ENCODE measurements around the gene XRCC4. TPM values are rescaled to one million over a fixed set of nuclear protein-coding genes. Genes with fewer than 3 reads are reported as not detected.
"Not testable (repeated sequence)": the region's sequence is repeated elsewhere in the genome, so short reads cannot be mapped to it uniquely, and the experiment has no call there.

XRCC4 gene
- total RNA-seq, 1 donor = 5.0 TPM

DNA sequence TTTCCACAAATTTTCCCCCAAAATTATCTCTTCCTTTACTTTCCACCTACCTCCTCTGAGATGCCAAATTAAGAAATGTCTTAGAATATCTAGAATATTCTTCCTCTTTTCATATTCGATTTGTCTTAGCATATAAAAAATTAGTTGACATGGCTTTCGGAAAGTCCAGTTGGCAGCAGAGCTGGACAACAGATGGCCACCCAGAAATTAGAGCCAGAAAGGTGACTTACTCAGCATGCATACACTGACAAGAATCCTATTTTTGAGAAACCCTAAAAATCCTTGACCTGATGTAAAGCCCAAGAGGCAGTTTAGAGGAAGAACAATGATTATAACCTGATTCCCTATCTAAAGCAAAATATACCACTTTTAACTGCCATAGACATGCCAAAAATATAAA is 22.2 kb upstream of the XRCC4 start:
- no peaks in the 10 kb centered on the region for H3K27me3 ChIP-seq (ENCODE audit: insufficient read depth, low read length)
- H3K4me3 ChIP-seq (ENCODE audit: low read length) = no peak overlapping the region
- no peaks in the 10 kb centered on the region for H3K4me1 ChIP-seq (ENCODE audit: insufficient read depth, low read length)
- no peaks in the 10 kb centered on the region for H3K9me3 ChIP-seq (ENCODE audit: low read depth, low read length)

DNA sequence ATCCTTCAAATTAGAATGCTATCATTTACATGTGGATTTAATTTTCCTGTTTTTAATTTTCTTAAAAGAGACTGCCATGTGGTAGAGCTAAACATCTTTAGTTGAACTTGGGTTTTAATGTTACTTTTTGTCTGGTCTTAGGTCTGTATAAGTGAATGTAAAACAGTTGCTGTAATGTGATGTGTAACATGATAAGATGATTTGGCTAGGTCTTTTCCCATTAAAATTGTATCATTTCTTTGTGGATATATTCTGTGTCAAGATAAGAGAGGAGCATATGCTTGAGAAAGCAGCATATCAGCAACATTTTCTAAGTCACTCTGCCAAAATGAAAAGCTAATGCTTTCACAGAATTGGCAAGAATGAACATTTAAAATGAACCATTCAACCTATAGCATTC is 18.6 kb upstream of the XRCC4 start:
- H3K4me1 ChIP-seq (ENCODE audit: insufficient read depth, low read length) = no peaks in the 10 kb centered on the region
- no peak overlapping the region for H3K4me3 ChIP-seq (ENCODE audit: low read length)
- no peaks in the 10 kb centered on the region for H3K9me3 ChIP-seq (ENCODE audit: low read depth, low read length)
- H3K27me3 ChIP-seq (ENCODE audit: insufficient read depth, low read length) = no peaks in the 10 kb centered on the region

- Histone ChIP-seq H3K9me3 (ENCODE audit: low read depth, low read length) (no peaks in the 10 kb centered on the region), H3K4me3 (ENCODE audit: low read length) (no peak overlapping the region), H3K27me3 (ENCODE audit: insufficient read depth, low read length) (no peaks in the 10 kb centered on the region), H3K4me1 (ENCODE audit: insufficient read depth, low read length) (no peaks in the 10 kb centered on the region)
Observed at GRCh38 chr5:83059341-83059740, 18.0 kb upstream of the XRCC4 start.

- no peak overlapping the region for H3K4me3 ChIP-seq (ENCODE audit: low read length)
- no peaks in the 10 kb centered on the region for H3K27me3 ChIP-seq (ENCODE audit: insufficient read depth, low read length)
- H3K9me3 ChIP-seq (ENCODE audit: low read depth, low read length) = no peaks in the 10 kb centered on the region
- H3K4me1 ChIP-seq (ENCODE audit: insufficient read depth, low read length) = peaks cover 4% of the 10 kb centered on the region
Observed at GRCh38 chr5:83066548-83067110, 10.7 kb upstream of the XRCC4 start.

DNA sequence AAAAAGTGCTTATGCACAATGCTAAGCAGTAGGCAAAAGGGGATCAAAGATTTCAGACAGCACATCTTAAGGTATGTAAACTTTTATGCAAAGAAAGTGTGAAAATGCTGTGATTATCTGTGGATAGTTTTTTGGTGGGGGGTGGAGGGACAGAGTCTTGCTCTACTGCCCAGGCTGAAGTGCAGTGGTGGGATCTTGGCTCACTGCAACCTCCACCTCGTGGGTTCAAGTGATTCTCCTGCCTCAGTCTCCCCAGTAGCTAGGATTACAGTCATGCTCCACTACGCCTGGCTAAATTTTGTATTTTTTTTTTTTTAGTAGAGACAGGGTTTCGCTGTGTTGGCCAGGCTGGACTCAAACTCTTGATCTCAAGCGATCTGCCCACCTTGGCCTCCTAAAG is 10.0 kb upstream of the XRCC4 start:
- H3K9me3 ChIP-seq (ENCODE audit: low read depth, low read length); H3K4me1 ChIP-seq (ENCODE audit: insufficient read depth, low read length); H3K4me3 ChIP-seq (ENCODE audit: low read length); H3K27me3 ChIP-seq (ENCODE audit: insufficient read depth, low read length): not testable (repeated sequence)

DNA sequence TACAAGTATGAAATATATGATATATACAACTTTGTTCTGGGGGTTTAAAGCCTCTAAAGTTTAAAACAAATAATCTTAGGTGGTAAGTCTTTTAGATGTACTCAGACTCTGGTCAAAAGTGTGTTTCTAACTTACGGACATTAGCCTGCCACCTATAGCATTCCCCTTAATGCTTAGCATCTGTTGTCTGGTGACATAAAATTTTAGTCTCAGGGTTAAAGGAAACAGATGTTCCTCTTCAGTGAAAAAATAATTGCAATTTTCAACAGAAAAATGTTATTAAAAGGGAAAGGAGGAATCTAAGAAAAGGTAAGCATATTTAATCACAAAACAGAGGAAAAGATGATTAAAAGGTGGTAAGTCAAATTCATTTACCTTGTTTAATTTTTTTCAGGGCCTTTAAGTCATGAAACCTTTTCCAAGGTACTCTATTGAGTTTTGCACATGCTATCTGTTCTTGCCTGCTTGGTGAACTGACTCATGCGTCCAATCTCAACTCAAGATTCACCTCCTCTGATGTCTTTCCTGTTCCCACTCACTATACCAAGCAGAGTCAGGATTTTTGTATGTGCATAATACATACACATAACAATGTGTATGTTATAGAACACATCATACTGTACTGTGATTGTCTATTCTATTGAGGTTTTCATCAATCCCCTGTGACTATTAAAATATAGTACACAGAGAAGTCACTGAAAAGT is 8.1 kb upstream of the XRCC4 start:
- Histone ChIP-seq H3K9me3 (ENCODE audit: low read depth, low read length) (no peaks in the 10 kb centered on the region), H3K4me1 (ENCODE audit: insufficient read depth, low read length) (peaks cover 15% of the 10 kb centered on the region), H3K4me3 (ENCODE audit: low read length) (no peak overlapping the region), H3K27me3 (ENCODE audit: insufficient read depth, low read length) (no peaks in the 10 kb centered on the region)

GRCh38 chr5:83071286-83072051 is 5.9 kb upstream of the XRCC4 start:
- Histone ChIP-seq H3K4me1 (ENCODE audit: insufficient read depth, low read length) (peaks cover 35% of the 10 kb centered on the region), H3K9me3 (ENCODE audit: low read depth, low read length) (no peaks in the 10 kb centered on the region), H3K27me3 (ENCODE audit: insufficient read depth, low read length) (no peaks in the 10 kb centered on the region), H3K4me3 (ENCODE audit: low read length) (no peak overlapping the region)

DNA sequence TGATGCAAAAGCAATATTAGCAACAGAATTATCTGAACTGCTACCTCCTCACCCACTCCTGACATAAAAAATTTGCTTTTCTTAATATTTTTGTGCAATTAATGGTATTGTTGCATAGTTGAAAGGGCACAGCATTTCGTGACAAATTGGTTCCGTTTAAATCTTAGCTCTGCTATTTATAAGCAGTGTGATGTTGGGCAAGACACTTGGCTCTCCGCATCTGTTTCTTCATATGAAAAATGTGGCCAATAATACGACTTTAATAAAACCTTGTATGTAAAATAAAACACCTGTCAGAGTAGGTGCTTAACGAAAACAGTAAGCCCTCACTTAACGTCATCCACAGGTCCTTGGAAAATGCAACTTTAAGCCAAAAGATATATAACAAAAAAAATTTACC is 4.4 kb upstream of the XRCC4 start:
- peaks cover 40% of the 10 kb centered on the region for H3K4me1 ChIP-seq (ENCODE audit: insufficient read depth, low read length)
- no peaks in the 10 kb centered on the region for H3K27me3 ChIP-seq (ENCODE audit: insufficient read depth, low read length)
- no peak overlapping the region for H3K4me3 ChIP-seq (ENCODE audit: low read length)
- no peaks in the 10 kb centered on the region for H3K9me3 ChIP-seq (ENCODE audit: low read depth, low read length)

DNA sequence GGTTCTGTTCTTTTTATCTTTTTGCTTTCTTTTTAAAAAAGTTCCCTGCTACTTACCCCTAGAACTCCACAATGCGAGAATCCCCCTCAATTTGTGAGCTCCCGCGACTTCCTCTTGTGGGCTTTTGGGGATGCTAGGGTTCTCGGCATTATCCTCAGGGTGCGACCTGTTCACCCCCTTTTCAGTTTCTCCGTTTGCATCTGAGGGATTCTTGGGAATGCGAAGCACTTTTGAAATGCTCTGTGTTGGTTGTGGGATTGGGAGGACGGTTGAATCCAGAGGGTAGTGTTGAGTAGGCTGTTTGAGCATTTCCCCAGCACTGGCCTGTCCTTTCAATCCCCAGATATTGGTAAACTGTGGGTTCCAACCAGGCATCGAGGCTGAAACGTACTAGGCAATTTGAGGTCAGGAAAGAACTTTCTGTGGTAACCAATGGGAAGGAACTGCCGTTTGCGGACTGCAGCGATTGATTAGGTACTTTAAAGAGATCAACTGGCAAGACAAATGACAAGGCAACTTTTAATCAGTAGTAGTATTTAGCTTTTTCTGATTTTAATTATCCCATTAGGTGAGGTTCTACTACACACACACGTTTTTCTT is 415 bp downstream of the XRCC4 start:
- H3K4me3 ChIP-seq (ENCODE audit: low read length) = peak overlapping the region; percentile 94
- no peaks in the 10 kb centered on the region for H3K27me3 ChIP-seq (ENCODE audit: insufficient read depth, low read length)
- peaks cover 34% of the 10 kb centered on the region for H3K4me1 ChIP-seq (ENCODE audit: insufficient read depth, low read length)
- H3K9me3 ChIP-seq (ENCODE audit: low read depth, low read length) = no peaks in the 10 kb centered on the region

GRCh38 chr5:83082750-83083149 is 5.4 kb downstream of the XRCC4 start:
- Histone ChIP-seq H3K4me3 (ENCODE audit: low read length) (no peak overlapping the region), H3K4me1 (ENCODE audit: insufficient read depth, low read length) (peaks cover 7% of the 10 kb centered on the region), H3K27me3 (ENCODE audit: insufficient read depth, low read length) (no peaks in the 10 kb centered on the region), H3K9me3 (ENCODE audit: low read depth, low read length) (no peaks in the 10 kb centered on the region)

GRCh38 chr5:83084336-83084735 is 7.0 kb downstream of the XRCC4 start:
- H3K4me3 ChIP-seq (ENCODE audit: low read length) = no peak overlapping the region
- H3K4me1 ChIP-seq (ENCODE audit: insufficient read depth, low read length) = no peaks in the 10 kb centered on the region
- H3K9me3 ChIP-seq (ENCODE audit: low read depth, low read length) = no peaks in the 10 kb centered on the region
- H3K27me3 ChIP-seq (ENCODE audit: insufficient read depth, low read length) = no peaks in the 10 kb centered on the region

DNA sequence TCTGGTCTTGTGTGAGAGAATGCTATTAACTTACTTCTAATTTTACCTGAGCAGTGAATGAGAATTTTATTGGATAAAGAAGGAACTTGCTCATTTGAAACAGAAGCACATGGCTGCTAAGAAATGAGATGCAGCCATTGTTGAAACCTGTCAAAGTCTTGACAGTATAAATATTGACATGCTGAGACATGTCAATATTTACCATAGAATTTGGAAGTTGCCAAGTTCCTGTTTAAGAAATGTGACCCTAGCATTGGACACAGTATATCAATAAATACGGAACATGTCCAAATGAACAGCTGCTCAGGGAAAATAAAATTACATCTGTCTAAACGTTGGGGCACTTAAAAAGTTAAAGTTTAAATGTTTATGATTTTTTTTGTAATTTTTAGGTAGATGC is 7.8 kb downstream of the XRCC4 start:
- H3K9me3 ChIP-seq (ENCODE audit: low read depth, low read length) = no peaks in the 10 kb centered on the region
- no peaks in the 10 kb centered on the region for H3K4me1 ChIP-seq (ENCODE audit: insufficient read depth, low read length)
- H3K27me3 ChIP-seq (ENCODE audit: insufficient read depth, low read length) = no peaks in the 10 kb centered on the region
- no peak overlapping the region for H3K4me3 ChIP-seq (ENCODE audit: low read length)

GRCh38 chr5:83090169-83090568 is 12.8 kb downstream of the XRCC4 start:
- Histone ChIP-seq H3K9me3 (ENCODE audit: low read depth, low read length) (peaks cover 15% of the 10 kb centered on the region), H3K4me1 (ENCODE audit: insufficient read depth, low read length) (no peaks in the 10 kb centered on the region), H3K4me3 (ENCODE audit: low read length) (no peak overlapping the region), H3K27me3 (ENCODE audit: insufficient read depth, low read length) (no peaks in the 10 kb centered on the region)

DNA sequence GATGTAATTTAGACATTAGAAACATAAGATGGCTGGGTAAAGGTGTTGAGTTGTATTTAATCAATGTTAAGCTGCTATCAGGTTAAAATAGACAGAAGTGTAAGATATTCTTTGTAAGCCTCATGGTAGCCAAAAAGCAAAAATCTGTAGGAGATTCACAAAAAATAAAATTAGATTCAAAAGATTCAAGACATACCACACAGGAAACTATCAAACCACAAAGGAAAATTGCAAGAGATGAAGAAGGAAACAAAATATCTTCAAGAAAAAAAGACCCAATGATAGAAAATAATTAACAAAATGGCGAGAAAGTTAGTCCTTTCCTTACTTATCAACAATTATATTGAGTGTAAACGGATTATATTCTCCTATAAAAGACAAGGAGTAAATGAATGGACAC is 15.3 kb downstream of the XRCC4 start:
- no peak overlapping the region for H3K4me3 ChIP-seq (ENCODE audit: low read length)
- H3K27me3 ChIP-seq (ENCODE audit: insufficient read depth, low read length) = no peaks in the 10 kb centered on the region
- peaks cover 15% of the 10 kb centered on the region for H3K9me3 ChIP-seq (ENCODE audit: low read depth, low read length)
- no peaks in the 10 kb centered on the region for H3K4me1 ChIP-seq (ENCODE audit: insufficient read depth, low read length)

DNA sequence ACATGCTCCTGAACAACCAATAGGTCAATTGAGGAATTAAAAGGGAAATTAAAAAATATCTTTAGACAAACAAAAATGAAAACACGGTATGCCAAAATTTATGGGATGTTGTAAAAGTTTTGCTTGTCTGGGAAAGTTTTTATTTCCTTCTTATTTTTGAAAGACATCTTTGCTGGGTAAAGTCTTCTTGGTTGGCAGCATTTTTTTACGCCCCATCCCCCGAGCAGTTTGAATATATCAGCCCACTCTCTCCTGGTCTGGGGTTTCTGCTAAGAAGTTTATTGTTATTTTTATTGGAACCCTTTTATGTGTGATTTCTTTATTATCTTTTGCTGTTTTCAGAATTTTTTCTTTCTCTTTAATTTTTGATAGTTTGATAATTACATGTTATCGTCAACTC is 16.3 kb downstream of the XRCC4 start:
- H3K27me3 ChIP-seq (ENCODE audit: insufficient read depth, low read length) = no peaks in the 10 kb centered on the region
- H3K4me1 ChIP-seq (ENCODE audit: insufficient read depth, low read length) = no peaks in the 10 kb centered on the region
- no peak overlapping the region for H3K4me3 ChIP-seq (ENCODE audit: low read length)
- H3K9me3 ChIP-seq (ENCODE audit: low read depth, low read length) = peaks cover 15% of the 10 kb centered on the region

Data from mononuclear cell (primary cell).